Calu3 (cell line): ENCODE measurements around the gene ACSL4. TPM values are rescaled to one million over a fixed set of nuclear protein-coding genes. Genes with fewer than 3 reads are reported as not detected.

Experiments
- BruUV-seq: library from RNA; stranded (reverse); fragments of 400-500 nt; replicated peaks from 2 replicates; lab custom pipeline; 2021; lab: Mats Ljungman, UMichigan
- CTCF ChIA-PET: fragments of 300-600 bp; sonication (Branson Sonifier 250); formaldehyde crosslinking; loops from one replicate; lab custom pipeline; 2022; ENCODE audit warnings: antibody characterized with exemption; lab: Charles Lee
- DNase-seq: peaks from one replicate; pipeline ENCODE4 v3.0.0; 2022
- H3K27ac Mint-ChIP-seq: one replicate; pipeline ENCODE4 v1.8.0; 2022; ENCODE audit warnings: mixed read lengths; ENCODE audit not compliant: unreplicated experiment
- H3K27me3 Mint-ChIP-seq: one replicate; pipeline ENCODE4 v1.8.0; 2022; ENCODE audit warnings: mixed read lengths; ENCODE audit not compliant: unreplicated experiment
- H3K36me3 Mint-ChIP-seq: one replicate; pipeline ENCODE4 v1.8.0; 2022; ENCODE audit warnings: mild to moderate bottlenecking, moderate library complexity, mixed read lengths; ENCODE audit not compliant: insufficient read depth, unreplicated experiment
- H3K4me1 Mint-ChIP-seq: one replicate; pipeline ENCODE4 v1.8.0; 2022; ENCODE audit warnings: mild to moderate bottlenecking, low read depth, mixed read lengths; ENCODE audit not compliant: unreplicated experiment
- H3K4me3 Mint-ChIP-seq: one replicate; pipeline ENCODE4 v1.8.0; 2022; ENCODE audit warnings: mild to moderate bottlenecking, low read depth, moderate library complexity, mixed read lengths; ENCODE audit not compliant: unreplicated experiment
- H3K9me3 Mint-ChIP-seq: one replicate; pipeline ENCODE4 v1.8.0; 2022; ENCODE audit warnings: low read depth, mixed read lengths; ENCODE audit not compliant: unreplicated experiment
- CTCF ChIP-seq: fragments of 200-600 bp; IDR thresholded peaks from one replicate; pipeline ENCODE4 v1.8.0; 2022; ENCODE audit warnings: antibody characterized with exemption; ENCODE audit not compliant: unreplicated experiment
- intact Hi-C: fragments of 100-400 bp; cut with micrococcal nuclease; formaldehyde crosslinking; loops from one replicate; pipeline ENCODE4 v1.10.0; 2022; ENCODE audit not compliant: unreplicated experiment
- total RNA-seq: library from RNA; stranded (reverse); gene quantifications from 2 replicates; pipeline ENCODE4 v1.2.3, GENCODE V29; 2022

Gene ACSL4
- total RNA-seq, 1 experiment from 2014 or later = 64.8 TPM

DNA sequence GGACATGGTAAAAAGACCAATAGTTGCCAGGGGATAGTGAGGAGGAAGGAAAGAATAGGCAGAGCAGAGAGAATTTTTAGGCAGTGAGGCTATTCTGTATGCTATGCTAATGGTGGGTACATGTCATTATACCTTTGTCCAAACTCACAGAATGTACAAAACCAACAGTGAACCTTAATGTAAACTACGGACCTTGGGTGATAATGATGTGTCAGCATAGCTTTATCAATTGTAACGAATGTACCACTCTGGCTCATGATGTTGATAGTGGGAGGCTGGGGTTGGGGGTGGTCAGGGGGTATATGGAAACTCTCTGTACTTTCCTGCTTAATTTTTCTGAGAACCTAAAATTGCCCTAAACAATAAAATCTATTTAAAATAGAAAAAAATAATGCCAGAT, 37.7 kb upstream of the ACSL4 start:
- TF ChIP-seq CTCF = no peak
- H3K9me3 Mint-ChIP-seq = peaks cover 10% of the 10 kb centered on the region
- peaks cover 20% of the 10 kb centered on the region for H3K4me1 Mint-ChIP-seq
- CTCF ChIA-PET = no interaction called here
- DNase-seq = no peak
- H3K36me3 Mint-ChIP-seq = no peaks in the 10 kb centered on the region
- H3K27me3 Mint-ChIP-seq = no peaks in the 10 kb centered on the region
- intact Hi-C loops = no loop called here
- no TSS peak for BruUV-seq
- H3K27ac Mint-ChIP-seq = no peak overlapping the region
- no peak overlapping the region for H3K4me3 Mint-ChIP-seq

GRCh38 chrX:109760922-109761250, 27.8 kb upstream of the ACSL4 start:
- H3K27ac Mint-ChIP-seq = no peak overlapping the region

DNA sequence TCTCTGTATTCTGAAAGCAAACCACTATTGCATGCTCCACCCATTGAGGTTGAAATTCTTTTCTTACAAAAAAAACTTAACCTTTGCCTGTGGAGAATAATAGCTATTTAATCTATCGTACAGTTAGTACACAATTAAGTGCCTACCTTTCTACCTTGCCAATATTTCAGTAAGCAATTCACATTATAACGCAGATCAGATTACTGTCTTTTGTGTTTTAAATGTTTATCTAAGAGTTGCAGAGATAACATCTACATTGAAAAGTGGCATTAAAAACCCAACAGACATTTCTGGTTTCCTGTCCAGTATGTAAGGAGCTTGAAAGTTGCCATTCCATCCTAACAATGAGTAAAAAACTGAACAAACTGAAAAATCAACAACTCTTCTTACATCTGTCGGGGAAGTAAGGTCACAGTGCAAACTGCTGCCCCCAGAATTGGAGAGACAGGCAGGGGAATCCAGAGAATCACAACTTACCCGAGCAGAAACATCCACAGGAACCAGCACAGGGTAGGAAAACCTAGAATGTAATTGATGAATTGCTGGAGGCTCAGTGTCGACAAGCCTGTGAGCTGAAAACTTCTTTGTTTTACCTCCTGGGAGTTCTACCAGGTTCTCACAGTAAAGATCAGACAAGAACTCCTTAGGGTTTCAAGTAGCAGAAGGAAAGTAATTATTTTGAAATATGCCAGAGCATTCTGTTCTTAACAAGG, 27.3 kb upstream of the ACSL4 start:
- CTCF ChIA-PET = no interaction called here
- intact Hi-C loops = no loop called here
- H3K4me3 Mint-ChIP-seq = no peak overlapping the region

More at GRCh38 chrX:109760922-109761250, 27.8 kb upstream of the ACSL4 start:
- H3K36me3 Mint-ChIP-seq = no peaks in the 10 kb centered on the region
- no peak for DNase-seq
- no peaks in the 10 kb centered on the region for H3K4me1 Mint-ChIP-seq
- intact Hi-C loops = no loop called here
- TF ChIP-seq CTCF = no peak
- H3K4me3 Mint-ChIP-seq = no peak overlapping the region
- no TSS peak for BruUV-seq
- H3K9me3 Mint-ChIP-seq = no peaks in the 10 kb centered on the region
- H3K27me3 Mint-ChIP-seq = no peaks in the 10 kb centered on the region
- CTCF ChIA-PET = no interaction called here

GRCh38 chrX:109753256-109753655, 20.2 kb upstream of the ACSL4 start:
- no TSS peak for BruUV-seq
- Mint-ChIP-seq H3K36me3 (no peaks in the 10 kb centered on the region), H3K27ac (no peak overlapping the region), H3K4me1 (no peaks in the 10 kb centered on the region), H3K9me3 (peaks cover 6% of the 10 kb centered on the region), H3K27me3 (no peaks in the 10 kb centered on the region), H3K4me3 (no peak overlapping the region)
- intact Hi-C loops = no loop called here
- CTCF ChIA-PET = interaction anchor here (0.6 kb wide), 2 partner anchors 54 to 127 kb away, joined by 4 read pairs; no protein-coding TSS in a partner anchor
- no peak for TF ChIP-seq CTCF
- DNase-seq = no peak

More for the DNA sequence above, 27.3 kb upstream of the ACSL4 start:
- Mint-ChIP-seq H3K4me1 (no peaks in the 10 kb centered on the region), H3K27ac (no peak overlapping the region), H3K27me3 (no peaks in the 10 kb centered on the region), H3K9me3 (peaks cover 2% of the 10 kb centered on the region), H3K36me3 (no peaks in the 10 kb centered on the region)
- no TSS peak for BruUV-seq
- TF ChIP-seq CTCF = no peak
- DNase-seq = no peak
